ENCODE data around the gene TBC1D14.

- no peak for TF ChIP-seq POLR2A (IDR thresholded peaks at IDR 0.05; ENCODE audit: low read length)
- no peak for TF ChIP-seq GATA1 (IDR thresholded peaks at IDR 0.05; ENCODE audit: low read depth, low read length)
Observed at GRCh38 chr4:6893449-6894085, 16.1 kb upstream of the TBC1D14 start.

All from erythroblast (primary cell).